HG03558 (cell line): ENCODE results near the gene MRPS30.
"Not testable (repeated sequence)": the region's sequence is repeated elsewhere in the genome, so short reads cannot be mapped to it uniquely, and the experiment has no call there.

Experiments used
- ATAC-seq: cut with Tn5 transposase; IDR thresholded peaks from one replicate; pipeline ENCODE4 v1.9.1; 2021; ENCODE audit warnings: moderate number of reproducible peaks; ENCODE audit not compliant: unreplicated experiment; ENCODE audit errors: extremely low read depth

The MRPS30 gene

DNA sequence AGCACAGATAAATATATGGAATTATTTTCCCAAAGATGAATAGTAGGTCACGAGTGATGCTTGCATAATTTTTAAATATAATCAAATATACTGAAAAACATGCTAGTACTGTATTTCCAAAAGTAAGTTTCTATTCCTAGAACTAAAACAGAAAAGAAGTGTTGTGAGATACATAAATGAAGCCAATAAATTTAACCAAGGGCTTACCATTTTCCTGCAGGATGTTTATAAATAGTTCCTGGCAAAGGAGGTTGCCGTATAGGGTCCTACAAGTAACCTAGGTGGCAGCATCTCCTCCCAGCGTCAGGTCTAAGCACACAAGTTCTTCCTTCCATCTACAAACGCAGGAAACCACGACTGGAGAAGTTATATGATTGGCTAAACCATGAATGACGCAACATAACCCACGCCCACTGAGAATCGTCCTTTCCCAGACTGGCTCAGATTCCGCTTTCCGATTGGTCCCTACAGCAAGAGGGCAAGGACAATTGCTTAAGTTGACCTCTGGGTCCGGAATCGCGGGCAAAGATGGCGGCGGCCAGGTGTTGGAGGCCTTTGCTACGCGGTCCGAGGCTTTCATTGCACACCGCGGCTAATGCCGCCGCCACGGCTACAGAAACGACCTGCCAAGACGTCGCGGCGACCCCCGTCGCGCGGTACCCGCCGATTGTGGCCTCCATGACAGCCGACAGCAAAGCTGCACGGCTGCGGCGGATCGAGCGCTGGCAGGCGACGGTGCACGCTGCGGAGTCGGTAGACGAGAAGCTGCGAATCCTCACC is at the start of gene MRPS30:
TSS of gene MRPS30 (plus strand) at position 513 of the 780 bp plus-strand sequence. CDS start at position 529, 16 bp downstream.
- peak; percentile 98 for ATAC-seq

DNA sequence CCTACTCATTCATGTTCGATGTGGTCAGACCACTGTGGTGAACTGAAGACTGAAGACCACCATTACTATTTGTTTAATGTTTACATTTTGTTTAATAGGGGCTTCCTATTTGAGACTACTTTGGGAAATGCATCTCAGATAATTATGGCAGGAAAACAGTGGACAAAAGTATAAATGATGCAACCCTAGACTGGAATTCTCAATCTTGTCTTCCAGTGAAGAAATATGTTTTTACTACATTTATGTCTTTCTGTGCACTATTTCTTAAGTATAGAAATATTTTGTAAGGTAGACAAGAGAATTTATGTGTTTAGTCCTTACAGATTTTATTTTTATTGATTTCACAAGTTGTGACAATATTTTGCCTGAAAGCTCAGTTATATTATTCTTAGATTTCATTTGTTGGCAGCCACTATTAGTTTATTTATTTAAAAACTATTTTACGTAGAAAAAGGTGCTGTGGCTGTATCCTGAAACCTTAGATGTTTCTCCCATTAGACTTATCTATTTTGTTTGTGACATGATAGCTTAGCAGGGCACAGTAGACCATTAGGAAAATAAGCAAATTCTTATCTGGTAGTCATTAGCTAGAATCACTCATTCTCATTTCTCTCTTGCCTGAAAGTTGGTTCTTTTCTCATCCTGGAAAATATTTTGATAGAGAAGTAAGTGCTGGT is 39.4 kb upstream of the MRPS30 start:
- ATAC-seq, result no peak

DNA sequence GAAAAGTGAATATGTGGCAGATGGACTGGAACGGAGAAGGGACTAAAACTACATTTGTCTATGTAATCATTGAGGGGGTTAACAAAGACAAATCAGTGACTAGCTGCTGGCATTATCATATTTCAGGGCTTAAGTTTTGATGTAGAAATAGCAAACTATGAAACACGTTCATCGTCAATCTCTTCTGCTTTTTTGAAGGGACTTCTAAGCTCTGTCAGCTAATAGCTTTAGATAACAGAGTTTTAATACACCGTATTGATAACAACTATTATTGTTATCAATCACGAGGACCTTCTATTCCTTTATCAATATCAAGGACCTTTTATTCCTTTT is 38.9 kb upstream of the MRPS30 start:
- ATAC-seq, result no peak

DNA sequence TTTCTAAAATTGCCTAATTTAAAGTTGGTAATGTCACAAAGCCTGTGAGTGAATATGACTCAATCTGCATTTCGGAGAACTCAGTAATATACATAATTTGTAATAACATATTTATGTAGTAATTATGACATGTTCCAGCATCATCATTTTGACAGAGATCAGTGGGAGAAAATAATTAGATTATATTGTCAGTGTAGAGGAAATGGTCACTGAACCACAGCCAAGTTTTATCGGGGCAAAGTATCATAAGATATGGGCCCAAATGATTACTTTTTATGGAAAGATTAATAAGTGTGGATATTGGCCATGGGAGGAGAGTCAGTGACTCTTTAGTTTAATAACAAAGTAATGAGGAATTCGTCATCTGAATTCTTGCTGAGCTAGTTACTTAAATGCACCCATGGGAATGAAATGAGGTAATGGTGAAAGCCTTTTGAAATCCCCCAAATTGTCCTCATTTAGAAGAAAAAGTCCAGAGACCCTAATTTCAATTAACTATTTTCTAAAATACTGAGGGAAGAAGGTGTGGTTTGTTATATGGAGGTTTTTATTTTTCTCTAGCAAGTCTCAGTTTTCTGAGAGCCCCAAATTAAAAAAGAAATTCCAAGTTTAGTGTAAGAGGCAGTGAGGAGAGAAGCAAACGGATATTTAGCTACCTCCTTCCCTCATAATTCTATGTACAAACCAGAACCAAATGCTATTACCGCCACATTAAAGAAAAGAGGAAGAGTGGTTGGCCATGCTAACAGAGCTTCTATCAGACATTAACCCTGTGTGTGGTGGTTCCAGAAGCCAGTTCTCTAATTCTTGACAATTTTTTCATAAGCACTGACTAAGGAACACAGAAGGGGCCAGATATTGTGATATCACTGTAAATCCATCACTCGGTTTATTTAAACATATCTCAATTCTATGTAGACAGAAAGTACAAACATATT is 37.7 kb upstream of the MRPS30 start:
- ATAC-seq, result no peak

DNA sequence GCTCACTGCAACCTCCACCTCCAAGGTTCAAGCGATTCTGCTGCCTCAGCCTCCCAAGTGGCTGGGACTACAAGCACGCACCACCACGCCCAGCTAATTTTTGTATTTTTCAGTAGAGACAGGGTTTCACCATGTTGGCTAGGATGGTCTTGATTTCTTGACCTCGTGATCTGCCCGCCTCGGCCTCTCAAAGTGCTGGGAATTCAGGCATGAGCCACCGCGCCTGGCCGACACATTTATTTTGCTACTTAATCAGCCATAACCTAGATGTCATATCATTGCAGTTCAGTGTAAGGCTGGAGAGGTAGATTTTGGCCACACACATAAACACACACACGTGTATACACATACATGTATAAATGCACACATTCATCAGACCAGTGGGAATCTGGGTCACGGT is 36.4 kb upstream of the MRPS30 start:
- not testable (repeated sequence) for ATAC-seq

DNA sequence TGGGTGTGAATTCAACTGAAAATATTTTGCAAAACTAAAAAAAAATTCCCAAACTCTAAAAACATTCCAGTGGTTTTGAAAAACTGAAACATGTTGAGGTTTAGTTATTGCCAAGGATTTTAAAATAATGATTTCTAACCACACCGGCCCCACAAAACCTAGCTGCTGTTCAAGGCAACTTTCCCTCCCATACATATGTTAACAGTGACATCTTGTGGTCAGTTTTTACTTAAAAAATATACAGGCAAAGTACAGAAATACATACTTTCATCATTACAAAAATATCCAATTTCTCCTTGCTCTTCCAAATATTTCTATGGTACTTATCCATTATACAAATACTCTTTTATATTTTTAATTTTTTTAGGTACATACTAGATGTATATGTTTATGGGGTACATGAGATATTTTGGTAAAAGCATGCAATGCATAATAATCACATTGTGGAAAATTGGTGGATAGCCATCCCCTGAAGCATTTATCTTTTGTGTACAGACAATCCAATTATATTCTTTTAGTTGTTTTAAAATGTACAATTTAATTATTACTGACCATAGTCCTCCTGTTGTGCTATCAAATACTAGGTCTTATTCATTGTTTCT is 34.4 kb upstream of the MRPS30 start:
- no peak for ATAC-seq

DNA sequence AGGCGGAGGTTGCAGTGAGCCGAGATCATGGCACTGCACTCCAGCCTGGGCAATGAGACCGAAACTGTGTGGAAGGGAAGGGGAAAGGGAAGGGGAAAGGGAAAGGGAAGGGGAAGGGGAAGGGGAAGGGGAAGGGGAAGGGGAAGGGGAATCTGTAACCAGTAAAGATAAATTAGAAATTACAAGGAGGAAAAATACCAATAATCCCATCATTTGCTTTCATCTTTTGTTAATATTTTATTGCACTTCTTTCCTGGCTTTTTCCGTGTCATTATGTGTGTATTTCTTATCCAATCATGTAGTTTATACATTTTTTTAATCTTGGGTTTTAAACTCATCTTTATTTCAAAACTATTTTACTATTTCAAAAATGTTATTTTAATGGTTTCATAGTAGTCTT is 29.6 kb upstream of the MRPS30 start:
- no peak for ATAC-seq

DNA sequence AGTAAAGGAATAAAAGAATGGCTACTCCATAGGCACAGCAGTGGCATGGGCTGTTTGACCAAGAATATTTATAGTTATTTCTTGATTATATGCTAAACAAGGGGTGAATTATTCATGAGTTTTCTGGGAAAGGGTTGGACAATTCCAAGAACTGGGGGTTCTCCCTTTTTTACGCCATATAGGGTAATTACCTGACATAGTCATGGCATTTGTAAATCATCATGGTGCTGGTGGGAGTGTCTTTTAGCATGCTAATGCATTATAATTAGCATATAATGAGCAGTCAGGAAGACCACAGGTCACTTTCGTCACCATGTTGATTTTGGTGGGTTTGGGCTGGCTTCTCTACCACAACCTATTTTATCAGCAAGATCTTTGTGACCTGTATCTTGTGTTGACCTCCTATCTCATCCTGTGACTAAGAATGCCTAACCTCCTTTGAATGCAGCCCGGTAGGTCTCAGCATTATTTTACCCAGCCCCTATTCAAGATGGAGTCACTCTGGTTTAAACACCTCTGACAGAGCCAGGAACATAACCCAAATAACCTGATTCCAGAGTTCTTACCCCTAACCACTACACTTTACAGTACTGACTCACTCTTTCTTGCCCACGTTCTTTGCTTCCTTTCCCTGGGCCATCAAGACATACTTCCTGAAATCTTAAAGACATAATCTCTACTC is 25.0 kb upstream of the MRPS30 start:
- ATAC-seq, result no peak

DNA sequence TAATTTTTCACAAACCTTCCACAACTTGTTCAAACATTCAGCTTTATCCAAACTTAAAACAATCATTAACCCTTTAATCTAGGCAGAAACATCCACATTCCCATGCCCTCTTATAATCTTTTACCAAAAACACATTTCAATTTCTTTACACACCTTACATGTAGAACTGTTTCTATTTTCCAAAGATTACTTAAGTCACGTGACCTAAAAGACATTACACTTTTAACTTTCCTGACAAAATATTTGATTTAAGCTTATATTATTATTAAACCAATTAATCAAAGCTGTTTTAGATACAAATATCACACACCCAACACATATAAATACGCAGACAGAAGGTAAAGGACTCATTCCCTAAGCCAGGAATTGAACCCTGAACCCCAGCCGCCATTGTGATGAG is 21.0 kb upstream of the MRPS30 start:
- no peak for ATAC-seq

DNA sequence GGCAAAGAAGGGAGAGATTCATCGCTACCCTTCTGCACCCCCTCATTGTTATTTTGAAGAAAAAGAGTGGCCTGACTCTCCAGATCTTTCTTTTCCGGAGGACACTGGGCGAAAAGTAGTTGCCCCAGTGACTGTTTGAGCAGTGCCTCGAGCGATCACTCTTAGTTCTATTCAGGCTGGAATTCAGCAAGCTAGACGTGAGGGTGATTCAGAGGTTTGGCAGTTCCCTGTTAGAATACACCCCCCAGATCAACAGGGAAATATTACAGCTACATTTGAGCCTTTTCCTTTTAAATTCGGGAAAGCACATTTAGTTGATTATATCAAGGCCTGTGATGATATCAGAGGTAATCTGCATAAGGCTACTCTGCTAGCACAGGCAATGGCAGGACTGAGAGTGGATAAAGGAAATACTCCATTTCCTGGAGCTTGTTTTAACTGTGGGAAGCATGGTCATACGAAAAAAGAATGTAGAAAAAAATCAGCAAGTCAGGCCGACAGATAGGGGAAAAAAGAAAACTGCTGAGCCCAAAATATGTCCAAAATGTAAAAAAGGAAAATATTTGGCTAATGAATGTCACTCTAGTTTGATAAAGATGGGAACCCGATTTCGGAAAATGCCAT is 19.3 kb upstream of the MRPS30 start:
- not testable (repeated sequence) for ATAC-seq

DNA sequence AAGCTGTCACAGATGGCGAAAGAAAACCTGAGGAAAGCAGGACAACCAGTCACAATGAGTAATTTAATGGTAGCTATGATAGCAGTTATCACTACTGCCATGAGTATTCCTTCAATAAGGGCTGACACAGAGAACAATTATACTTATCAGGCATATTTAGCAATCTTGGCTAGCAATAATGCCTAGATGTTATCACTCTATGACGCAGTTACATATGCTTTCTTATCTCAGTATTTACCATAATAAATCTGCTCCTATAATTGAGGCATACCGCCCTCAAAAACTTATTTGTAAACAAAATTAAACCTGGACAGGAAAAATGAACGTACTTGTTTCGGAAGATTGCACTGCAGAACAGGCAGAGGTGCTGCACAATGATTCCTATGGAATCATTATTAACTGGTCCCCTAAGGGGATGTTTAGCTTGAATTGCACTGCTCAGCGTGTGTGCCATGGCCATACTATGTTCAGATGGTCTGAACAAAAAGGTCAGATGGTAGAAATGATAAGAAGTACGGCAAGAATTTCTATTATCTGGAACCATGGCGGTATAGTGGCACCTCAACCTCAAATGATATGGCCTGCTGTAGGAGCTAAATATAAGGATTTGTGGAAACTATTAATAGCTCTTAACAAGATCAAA is 16.6 kb upstream of the MRPS30 start:
- ATAC-seq, result not testable (repeated sequence)

DNA sequence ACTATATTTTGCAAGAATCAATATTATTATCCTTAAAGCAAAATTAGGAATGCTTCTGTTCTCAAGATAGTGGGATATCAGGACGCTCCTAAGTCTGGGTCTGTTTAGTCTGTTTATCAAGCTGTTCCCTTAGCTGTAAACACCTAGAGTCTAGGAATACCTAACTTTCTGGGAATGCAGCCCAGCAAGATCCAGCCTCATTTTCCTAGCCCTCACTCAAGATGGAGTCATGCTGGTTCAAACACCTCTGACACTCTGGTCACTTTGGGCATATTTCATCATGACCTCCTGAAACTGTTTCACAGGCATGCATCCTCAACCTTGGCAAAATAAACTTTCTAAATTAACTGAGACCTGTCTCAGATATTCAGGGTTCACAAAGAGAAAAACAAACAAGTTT is 14.4 kb upstream of the MRPS30 start:
- no peak for ATAC-seq

DNA sequence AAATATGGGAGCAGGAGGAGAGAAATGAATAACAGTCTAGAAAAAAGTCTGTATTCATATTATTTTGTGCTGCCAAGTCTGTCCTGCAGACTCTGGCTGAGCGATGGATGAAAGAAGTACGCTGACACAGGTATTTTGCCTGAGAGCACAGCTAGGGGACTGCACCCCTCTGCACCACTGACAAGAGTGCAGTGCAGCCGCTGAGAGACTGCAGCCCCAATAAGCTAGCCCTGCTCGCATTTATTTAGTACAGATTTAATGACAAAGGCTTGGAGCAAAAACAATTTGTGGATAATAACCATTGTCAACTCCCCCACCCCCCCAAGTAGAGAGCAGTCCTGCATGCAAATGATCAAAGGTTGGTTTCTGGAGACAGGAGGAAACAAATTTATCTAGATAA is 13.3 kb upstream of the MRPS30 start:
- no peak for ATAC-seq

DNA sequence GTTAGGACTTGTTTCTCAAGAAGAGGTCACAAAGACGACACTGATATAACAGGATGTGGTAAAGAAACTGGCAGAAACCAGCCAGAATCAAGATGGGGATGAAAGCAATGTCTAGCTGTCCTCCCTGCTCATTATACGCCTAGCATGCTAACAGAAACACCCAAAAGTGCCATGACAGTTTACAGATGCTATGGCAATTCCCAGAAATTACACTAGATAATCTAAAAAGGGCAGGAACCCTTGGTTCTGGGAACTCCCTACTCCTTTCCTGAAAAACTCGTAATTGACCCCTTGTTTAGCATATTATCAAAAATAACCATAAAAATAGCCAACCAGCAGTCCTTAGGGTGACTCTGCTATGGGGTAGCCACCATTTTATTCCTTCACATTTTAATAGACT is 10.9 kb upstream of the MRPS30 start:
- ATAC-seq, result no peak

DNA sequence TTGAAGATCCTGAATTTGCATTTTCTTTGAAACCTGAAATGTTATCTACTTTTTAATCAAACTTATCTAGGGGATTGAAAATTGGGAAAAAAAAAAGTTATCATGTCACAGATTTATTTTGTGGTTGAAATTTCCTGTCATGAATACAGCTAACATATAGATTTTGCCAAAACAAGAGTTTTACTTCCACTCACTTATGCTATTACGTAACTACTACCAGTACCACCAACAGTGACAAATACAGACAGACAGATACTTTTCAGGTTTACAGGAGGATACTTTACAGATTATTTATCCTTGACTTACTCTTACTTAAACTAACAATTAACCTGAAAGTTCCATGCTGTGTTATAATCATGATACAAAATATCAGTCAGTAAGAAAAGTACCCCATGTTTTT is 6.8 kb upstream of the MRPS30 start:
- no peak for ATAC-seq

DNA sequence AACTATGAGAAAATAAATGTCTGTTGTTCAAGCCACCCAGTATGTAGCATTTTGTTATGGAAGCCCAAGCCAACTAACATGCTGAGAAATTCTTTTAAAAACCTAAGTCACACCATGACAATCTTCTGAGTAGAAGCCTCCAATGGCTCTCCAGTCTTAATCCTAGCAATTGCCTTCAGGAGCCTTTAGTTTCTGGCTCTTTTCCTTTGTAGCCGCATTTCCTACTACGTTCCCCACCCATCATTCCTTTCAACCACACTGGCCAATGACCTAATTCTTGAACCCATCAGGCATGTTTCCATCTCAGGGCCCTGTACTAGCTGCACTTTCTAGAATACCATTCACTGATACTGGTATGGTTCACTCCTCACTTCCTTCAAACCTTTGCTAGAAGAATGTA is 2.1 kb upstream of the MRPS30 start:
- ATAC-seq, result no peak

DNA sequence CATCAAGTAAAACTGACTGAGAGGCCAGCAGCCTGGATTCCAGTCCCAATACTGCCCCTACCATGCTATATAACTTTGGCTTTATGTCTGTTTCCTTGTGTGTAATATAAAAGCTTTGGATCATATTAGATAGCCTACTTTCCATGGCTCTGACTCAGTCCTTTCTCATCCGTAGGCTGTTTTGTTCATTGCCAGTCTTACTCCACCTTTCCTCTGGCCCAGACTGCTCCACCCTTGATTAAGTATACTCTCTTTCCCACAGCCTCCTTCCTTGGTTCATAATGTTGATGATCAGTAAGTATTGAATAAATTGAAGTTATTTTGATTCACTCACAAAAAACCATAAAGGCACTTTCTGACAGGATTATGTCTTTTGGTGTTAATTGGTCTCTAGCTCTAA is 1.5 kb upstream of the MRPS30 start:
- no peak for ATAC-seq

DNA sequence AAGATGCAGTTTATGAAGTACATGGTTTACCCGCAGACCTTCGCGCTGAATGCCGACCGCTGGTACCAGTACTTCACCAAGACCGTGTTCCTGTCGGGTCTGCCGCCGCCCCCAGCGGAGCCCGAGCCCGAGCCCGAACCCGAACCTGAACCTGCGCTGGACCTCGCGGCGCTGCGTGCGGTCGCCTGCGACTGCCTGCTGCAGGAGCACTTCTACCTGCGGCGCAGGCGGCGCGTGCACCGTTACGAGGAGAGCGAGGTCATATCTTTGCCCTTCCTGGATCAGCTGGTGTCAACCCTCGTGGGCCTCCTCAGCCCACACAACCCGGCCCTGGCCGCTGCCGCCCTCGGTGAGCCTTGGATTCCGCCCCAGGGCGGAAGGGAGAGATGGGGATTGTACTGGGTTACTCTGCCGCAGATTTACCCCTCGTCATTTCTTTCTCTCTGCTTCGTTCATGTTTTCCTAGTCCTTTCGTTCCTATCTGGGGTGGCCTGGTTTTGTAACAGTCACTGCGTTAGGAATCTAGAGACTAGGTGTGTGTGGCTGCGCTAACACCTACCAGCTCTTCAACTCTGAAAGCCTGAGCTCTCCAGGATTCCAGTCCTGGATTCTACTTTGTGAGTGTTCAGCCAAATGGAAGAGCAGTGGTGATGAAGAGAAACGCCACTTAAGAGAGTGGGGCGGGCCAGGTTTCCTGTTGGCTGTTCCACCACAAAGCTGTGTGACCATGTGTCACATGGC is 638 bp downstream of the MRPS30 start:
- peak; percentile 20 for ATAC-seq
